ENCODE results near the gene KRT1.

- TF ChIP-seq POLR2A (IDR thresholded peaks at IDR 0.05) (no peak), POLR2AphosphoS5 (IDR thresholded peaks at IDR 0.05) (no peak), EP300 (IDR thresholded peaks at IDR 0.05) (no peak)
- TF ChIP-seq, protein P1, sequence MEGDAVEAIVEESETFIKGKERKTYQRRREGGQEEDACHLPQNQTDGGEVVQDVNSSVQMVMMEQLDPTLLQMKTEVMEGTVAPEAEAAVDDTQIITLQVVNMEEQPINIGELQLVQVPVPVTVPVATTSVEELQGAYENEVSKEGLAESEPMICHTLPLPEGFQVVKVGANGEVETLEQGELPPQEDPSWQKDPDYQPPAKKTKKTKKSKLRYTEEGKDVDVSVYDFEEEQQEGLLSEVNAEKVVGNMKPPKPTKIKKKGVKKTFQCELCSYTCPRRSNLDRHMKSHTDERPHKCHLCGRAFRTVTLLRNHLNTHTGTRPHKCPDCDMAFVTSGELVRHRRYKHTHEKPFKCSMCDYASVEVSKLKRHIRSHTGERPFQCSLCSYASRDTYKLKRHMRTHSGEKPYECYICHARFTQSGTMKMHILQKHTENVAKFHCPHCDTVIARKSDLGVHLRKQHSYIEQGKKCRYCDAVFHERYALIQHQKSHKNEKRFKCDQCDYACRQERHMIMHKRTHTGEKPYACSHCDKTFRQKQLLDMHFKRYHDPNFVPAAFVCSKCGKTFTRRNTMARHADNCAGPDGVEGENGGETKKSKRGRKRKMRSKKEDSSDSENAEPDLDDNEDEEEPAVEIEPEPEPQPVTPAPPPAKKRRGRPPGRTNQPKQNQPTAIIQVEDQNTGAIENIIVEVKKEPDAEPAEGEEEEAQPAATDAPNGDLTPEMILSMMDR (IDR thresholded peaks at IDR 0.05), result no peak
Measured at GRCh38 chr12:52649066-52649465, 31.1 kb downstream of the KRT1 start.

All from suprapubic skin (tissue), 4 donors.